Activated CD8-positive, alpha-beta T cell treated with anti-CD3 and anti-CD28 coated beads for 36 hours (primary cell): ENCODE results near the gene CCDC102A. TPM values are rescaled to one million over a fixed set of nuclear protein-coding genes. Genes with fewer than 3 reads are reported as not detected.

Experiments
- ATAC-seq: fragments of 200-7000 bp; cut with Tn5 transposase; one replicate; pipeline ENCODE4 v1.10.0; 2021; ENCODE audit warnings: mild to moderate bottlenecking, moderate library complexity
- CTCF ChIA-PET: fragments of 350-600 bp; sonication (Branson Sonifier 250); formaldehyde crosslinking; loops from one replicate; lab custom pipeline; 2021; ENCODE audit warnings: antibody characterized with exemption; lab: Charles Lee
- POLR2A ChIA-PET: fragments of 350-600 bp; sonication (Branson Sonifier 250); formaldehyde crosslinking; loops from one replicate; lab custom pipeline; 2021; ENCODE audit warnings: antibody characterized with exemption; lab: Charles Lee
- DNase-seq: peaks from one replicate; pipeline ENCODE4 v3.0.0-alpha.2; 2020
- H3K27ac Mint-ChIP-seq: one replicate; pipeline ENCODE4 v1.8.0; 2021; ENCODE audit warnings: mild to moderate bottlenecking, mixed read lengths
- H3K27me3 Mint-ChIP-seq: one replicate; pipeline ENCODE4 v1.8.0; 2021; ENCODE audit warnings: mixed read lengths
- H3K36me3 Mint-ChIP-seq: one replicate; pipeline ENCODE4 v1.8.0; 2021; ENCODE audit warnings: low read depth, mixed read lengths
- H3K4me1 Mint-ChIP-seq: one replicate; pipeline ENCODE4 v1.8.0; 2021; ENCODE audit warnings: low read depth, mixed read lengths
- H3K4me3 Mint-ChIP-seq: one replicate; pipeline ENCODE4 v1.8.0; 2021; ENCODE audit warnings: mild to moderate bottlenecking, moderate library complexity, mixed read lengths
- H3K9me3 Mint-ChIP-seq: one replicate; pipeline ENCODE4 v1.8.0; 2021; ENCODE audit warnings: mixed read lengths
- CTCF ChIP-seq: fragments of 200-600 bp; IDR thresholded peaks from one replicate; pipeline ENCODE4 v1.8.0; 2022; ENCODE audit warnings: antibody characterized with exemption, mild to moderate bottlenecking
- intact Hi-C: fragments of 100-400 bp; cut with micrococcal nuclease; formaldehyde crosslinking; loops from one replicate; pipeline ENCODE4 v1.10.0; 2022
- total RNA-seq, 2 experiments: library from RNA; stranded (reverse); gene quantifications; one replicate each; pipeline ENCODE4 v1.2.3, GENCODE V29; 2021

CCDC102A gene
- total RNA-seq, 2 experiments from 2014 or later: 7.1 to 7.9 TPM

- no peaks in the 10 kb centered on the region for H3K36me3 Mint-ChIP-seq
- ATAC-seq: no peak
- no peak overlapping the region for H3K27ac Mint-ChIP-seq
- H3K4me3 Mint-ChIP-seq: no peak overlapping the region
- POLR2A ChIA-PET: interaction anchor here (0.6 kb wide), 1 partner anchor 12 kb away, joined by 3 read pairs; no protein-coding TSS in a partner anchor
- H3K27me3 Mint-ChIP-seq: no peaks in the 10 kb centered on the region
- H3K4me1 Mint-ChIP-seq: no peaks in the 10 kb centered on the region
- H3K9me3 Mint-ChIP-seq: no peaks in the 10 kb centered on the region
- CTCF ChIA-PET: interaction anchor here (2.5 kb wide), 1 partner anchor 12 kb away, joined by 14 read pairs; no protein-coding TSS in a partner anchor
- TF ChIP-seq CTCF: no peak
- intact Hi-C loops: no loop called here
- DNase-seq: no peak
Observed at GRCh38 chr16:57508035-57508425, 28.3 kb downstream of the CCDC102A start.

GRCh38 chr16:57507136-57508034, 29.0 kb downstream of the CCDC102A start:
- no peak overlapping the region for H3K27ac Mint-ChIP-seq
- no peak overlapping the region for H3K4me3 Mint-ChIP-seq
- ATAC-seq (no peak), DNase-seq (no peak)
- no peaks in the 10 kb centered on the region for H3K9me3 Mint-ChIP-seq
- intact Hi-C loops: no loop called here
- POLR2A ChIA-PET: interaction anchor here (1.2 kb wide), 1 partner anchor 12 kb away, joined by 3 read pairs; no protein-coding TSS in a partner anchor
- H3K4me1 Mint-ChIP-seq: no peaks in the 10 kb centered on the region
- CTCF ChIA-PET: interaction anchor here (2.5 kb wide), 1 partner anchor 13 kb away, joined by 14 read pairs; no protein-coding TSS in a partner anchor
- H3K36me3 Mint-ChIP-seq: no peaks in the 10 kb centered on the region
- TF ChIP-seq CTCF: no peak
- no peaks in the 10 kb centered on the region for H3K27me3 Mint-ChIP-seq

GRCh38 chr16:57505169-57505568, 31.2 kb downstream of the CCDC102A start:
- H3K9me3 Mint-ChIP-seq: no peaks in the 10 kb centered on the region
- CTCF ChIA-PET: interaction anchor here (1.2 to 1.5 kb wide), 3 partner anchors 15 to 18 kb away, joined by 3 to 12 read pairs (median 3); no protein-coding TSS in a partner anchor

GRCh38 chr16:57504491-57504890, 31.9 kb downstream of the CCDC102A start:
- ChIA-PET POLR2A (interaction anchor here (1.2 to 1.3 kb wide), 2 partner anchors 16 to 42 kb away, joined by 3 to 4 read pairs; partner anchors contain the start of gene POLR2C), CTCF (interaction anchor here (1.2 to 1.4 kb wide), 2 partner anchors 17 to 18 kb away, joined by 3 read pairs; no protein-coding TSS in a partner anchor)
- Mint-ChIP-seq H3K4me3 (no peak overlapping the region), H3K9me3 (no peaks in the 10 kb centered on the region), H3K36me3 (no peaks in the 10 kb centered on the region), H3K27ac (no peak overlapping the region), H3K27me3 (no peaks in the 10 kb centered on the region), H3K4me1 (peaks cover 11% of the 10 kb centered on the region)
- intact Hi-C loops: no loop called here
- DNase-seq: no peak
- ATAC-seq: no peak
- no peak for TF ChIP-seq CTCF

More at GRCh38 chr16:57505169-57505568, 31.2 kb downstream of the CCDC102A start:
- POLR2A ChIA-PET: interaction anchor here (1.2 kb wide), 1 partner anchor 16 kb away, joined by 4 read pairs; no protein-coding TSS in a partner anchor
- Mint-ChIP-seq H3K36me3 (no peaks in the 10 kb centered on the region), H3K4me1 (peaks cover 11% of the 10 kb centered on the region), H3K27me3 (no peaks in the 10 kb centered on the region), H3K27ac (no peak overlapping the region), H3K4me3 (no peak overlapping the region)
- ATAC-seq (no peak), DNase-seq (no peak)
- intact Hi-C loops: no loop called here
- no peak for TF ChIP-seq CTCF
